Ureter (tissue), 1 donor: ENCODE measurements around the gene SRGAP2B. TPM values are rescaled to one million over a fixed set of nuclear protein-coding genes. Genes with fewer than 3 reads are reported as not detected.
"Not testable (repeated sequence)": the region's sequence is repeated elsewhere in the genome, so short reads cannot be mapped to it uniquely, and the experiment has no call there.

Source experiments
- DNase-seq: peaks from one replicate; pipeline ENCODE4 v3.0.0-alpha.2; 2020; ENCODE audit warnings: low spot score
- total RNA-seq: library from RNA; stranded (reverse); gene quantifications from one replicate; pipeline ENCODE4 v1.2.4, GENCODE V29; 2023
- donor health status: DM: yes; HTN: yes; CAD: no.

Gene SRGAP2B
- total RNA-seq, 1 donor from 2014 or later: 36.4 TPM

- DNase-seq: not testable (repeated sequence)
Measured at GRCh38 chr1:144947495-144947894, 147.6 kb downstream of the SRGAP2B start.

GRCh38 chr1:144946525-144947480 is 148.3 kb downstream of the SRGAP2B start:
- not testable (repeated sequence) for DNase-seq

DNA sequence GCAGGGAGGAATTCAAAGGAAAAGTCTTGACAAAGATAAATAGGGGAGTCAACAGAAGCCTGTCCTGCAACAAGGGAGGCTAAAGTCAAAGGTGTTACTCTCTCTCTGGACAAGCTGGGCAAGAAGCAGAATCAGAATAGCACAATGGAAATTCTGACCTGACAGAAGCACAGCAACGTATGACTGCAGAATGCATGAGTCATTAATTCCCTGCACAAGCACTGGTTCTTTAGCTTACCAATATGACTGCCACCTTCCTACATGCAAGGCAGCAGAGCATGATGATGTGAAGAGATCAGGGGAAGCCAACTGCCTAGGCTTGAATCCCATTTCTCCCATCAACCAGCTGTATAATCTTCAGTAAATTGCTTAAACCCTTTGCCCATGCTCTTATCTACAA is 153.4 kb downstream of the SRGAP2B start:
- not testable (repeated sequence) for DNase-seq

DNA sequence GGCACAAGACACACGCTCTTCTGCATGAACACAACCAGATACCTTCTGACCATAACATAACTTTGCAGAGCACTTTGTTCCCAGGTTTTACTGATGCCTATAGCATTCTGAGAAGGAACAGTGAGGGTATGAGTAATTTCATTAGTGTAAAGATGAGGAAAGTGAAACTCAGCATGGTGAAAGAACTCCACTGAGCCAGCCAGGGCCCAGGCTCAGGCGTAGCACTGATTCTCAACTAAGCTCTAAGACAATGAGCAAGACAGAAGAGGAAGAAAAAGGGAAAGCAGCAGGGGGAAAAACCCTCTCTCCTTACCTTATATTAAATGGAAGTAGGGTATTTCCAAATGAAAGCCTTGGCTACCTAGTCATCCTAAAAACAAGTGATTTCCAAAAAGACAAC is 155.1 kb downstream of the SRGAP2B start:
- not testable (repeated sequence) for DNase-seq

- not testable (repeated sequence) for DNase-seq
Measured at GRCh38 chr1:144938627-144939026, 156.5 kb downstream of the SRGAP2B start.

DNA sequence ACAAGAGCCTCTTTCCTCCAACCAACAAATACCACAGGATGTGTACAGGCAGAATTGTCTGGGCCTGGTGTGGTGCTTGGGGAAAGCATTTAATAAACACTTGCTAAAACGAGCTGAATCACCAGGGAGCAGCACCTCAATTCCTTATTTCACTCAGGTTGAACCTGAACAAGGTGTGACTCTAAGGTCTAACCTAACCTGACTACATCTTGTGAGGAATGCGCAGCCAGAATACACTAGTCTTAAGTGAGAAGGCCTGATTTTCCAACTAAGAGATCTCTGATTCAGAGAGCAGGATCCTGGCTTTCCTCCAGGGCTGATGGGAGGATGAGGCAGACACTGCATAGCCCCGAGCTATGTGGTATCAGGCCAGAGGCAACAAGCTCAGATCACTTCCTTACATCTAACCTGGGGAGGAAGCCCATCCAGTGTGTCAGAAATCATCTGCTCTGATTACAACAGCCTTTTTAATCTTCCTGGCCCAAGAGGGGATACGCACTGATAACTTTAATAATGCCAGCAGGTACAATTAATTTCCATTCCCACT is 158.9 kb downstream of the SRGAP2B start:
- DNase-seq: not testable (repeated sequence)

- DNase-seq: not testable (repeated sequence)
Measured at GRCh38 chr1:144935310-144935709, 159.8 kb downstream of the SRGAP2B start.

GRCh38 chr1:144933014-144933413 is 162.1 kb downstream of the SRGAP2B start:
- not testable (repeated sequence) for DNase-seq

DNA sequence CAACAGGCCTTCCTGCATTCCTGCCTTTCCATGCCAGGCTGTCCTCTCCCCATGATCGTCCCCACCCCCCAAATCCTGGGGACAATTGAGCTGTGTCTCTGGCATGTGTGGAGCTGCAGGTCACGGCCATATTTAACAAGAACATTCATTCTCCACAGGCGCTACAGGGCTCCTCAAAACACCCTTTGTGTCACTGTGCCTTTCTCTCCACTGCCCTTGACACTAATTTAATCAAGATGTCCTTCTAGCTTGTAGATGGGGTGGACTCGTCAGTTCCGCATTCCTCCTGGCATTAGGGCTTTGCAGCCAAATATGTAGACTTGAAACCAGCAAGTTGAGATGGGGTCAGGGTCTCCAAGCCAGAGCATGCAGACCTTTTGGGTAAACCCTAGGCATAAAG is 163.0 kb downstream of the SRGAP2B start:
- not testable (repeated sequence) for DNase-seq

DNA sequence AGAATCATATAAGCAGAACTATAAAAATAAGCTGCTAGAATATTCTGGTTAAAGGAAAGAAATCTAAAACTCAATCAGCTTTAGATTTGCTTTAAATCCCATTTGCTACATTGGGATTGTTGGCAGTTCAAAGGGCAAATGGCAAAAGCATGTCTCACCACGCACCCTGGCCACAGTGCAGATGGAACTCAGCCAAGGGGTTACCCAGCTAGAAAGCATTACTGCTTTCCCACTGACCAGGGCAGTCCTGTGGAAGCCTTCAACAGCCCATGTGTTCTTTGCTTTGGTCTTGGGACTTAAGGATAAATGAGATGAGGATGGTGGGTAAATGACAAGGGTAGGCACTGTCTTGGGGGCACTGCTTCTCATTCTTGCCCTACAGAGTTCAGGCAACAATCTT is 163.6 kb downstream of the SRGAP2B start:
- DNase-seq: not testable (repeated sequence)

- not testable (repeated sequence) for DNase-seq
Measured at GRCh38 chr1:144930085-144930777, 164.9 kb downstream of the SRGAP2B start.

DNA sequence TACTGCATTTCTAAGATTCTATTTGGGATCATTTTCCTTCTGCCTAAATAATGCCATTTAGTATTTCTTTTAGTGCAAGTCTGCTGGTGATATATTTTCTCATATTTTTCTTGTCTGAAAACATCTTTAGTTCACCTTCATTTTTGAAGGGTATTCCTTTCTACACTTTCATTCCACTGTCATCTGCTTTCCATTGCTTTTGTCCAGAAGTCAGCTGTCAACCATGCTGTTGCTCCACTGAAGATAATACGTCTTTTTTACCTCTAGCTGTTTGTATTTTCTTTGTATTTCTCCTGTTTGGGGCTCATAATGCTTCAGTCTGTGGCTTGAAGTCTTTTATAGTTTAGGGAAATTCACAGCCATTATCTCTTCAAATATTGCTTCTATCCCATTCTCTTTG is 167.8 kb downstream of the SRGAP2B start:
- DNase-seq: not testable (repeated sequence)

- DNase-seq: not testable (repeated sequence)
Measured at GRCh38 chr1:144923640-144924039, 171.5 kb downstream of the SRGAP2B start.

DNA sequence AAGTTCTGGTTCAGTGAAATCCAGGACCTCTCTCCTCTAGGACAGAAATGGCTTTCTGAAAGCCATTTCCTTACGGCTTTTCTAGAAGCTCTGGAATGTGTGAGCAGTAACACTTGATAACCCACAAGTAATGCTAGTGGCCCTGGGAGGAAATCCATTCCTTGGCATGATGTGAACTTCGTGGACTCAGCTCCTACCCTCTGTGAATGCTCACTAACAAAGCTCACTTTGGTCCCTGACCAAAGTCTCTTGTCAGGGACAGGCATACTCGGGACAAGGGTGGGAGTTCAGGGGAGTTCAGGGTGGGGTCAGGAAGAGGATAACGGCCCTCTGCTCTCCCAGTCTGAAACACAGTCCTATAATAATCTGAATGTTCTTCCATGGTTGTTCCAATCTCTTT is 172.3 kb downstream of the SRGAP2B start:
- DNase-seq: not testable (repeated sequence)

DNA sequence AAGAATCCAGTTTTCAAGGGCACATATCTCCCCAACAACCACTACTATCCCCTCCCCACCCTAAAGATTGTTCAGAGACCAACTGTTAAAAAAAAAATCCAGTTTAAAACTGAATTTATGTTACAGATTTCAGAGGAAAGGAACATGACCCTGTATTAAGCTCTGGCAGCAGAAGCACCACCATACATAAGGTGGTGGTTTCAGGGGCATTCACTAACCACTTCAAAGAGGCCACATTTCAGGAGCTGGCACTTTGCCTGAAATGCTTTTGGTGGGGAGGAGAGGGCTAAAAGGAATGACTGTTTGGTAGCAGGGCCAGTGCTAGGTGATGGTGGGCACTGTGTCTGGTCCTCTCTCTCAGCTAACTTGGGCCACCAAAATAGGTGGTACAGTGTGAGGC is 176.0 kb downstream of the SRGAP2B start:
- DNase-seq: not testable (repeated sequence)

DNA sequence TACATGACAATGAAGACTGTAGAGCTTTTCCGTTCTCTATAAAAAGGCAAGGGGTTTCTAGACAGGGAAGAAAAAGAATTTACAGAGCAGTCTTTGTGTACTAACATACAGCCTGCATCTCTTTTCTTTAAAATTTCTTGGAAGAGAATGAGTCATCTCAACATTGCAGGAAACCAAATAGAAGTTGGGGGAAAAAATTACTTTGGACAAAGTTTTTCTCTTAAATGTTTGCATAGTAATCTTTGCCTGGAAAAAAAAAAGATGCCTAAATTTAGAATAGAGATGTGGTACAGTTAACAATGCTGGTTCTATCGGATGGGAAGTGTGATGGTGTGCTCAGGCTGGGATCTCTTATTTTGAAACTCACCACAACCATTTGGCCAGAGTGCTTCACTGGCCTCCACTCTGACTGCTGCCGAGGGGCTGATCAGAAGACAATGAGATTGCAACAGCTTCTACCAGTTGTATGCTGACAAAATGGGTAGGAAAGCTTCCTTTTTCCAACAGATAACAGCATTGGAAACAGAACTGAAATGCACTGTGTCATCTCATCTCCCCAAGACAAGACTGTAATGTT is 177.0 kb downstream of the SRGAP2B start:
- not testable (repeated sequence) for DNase-seq

DNA sequence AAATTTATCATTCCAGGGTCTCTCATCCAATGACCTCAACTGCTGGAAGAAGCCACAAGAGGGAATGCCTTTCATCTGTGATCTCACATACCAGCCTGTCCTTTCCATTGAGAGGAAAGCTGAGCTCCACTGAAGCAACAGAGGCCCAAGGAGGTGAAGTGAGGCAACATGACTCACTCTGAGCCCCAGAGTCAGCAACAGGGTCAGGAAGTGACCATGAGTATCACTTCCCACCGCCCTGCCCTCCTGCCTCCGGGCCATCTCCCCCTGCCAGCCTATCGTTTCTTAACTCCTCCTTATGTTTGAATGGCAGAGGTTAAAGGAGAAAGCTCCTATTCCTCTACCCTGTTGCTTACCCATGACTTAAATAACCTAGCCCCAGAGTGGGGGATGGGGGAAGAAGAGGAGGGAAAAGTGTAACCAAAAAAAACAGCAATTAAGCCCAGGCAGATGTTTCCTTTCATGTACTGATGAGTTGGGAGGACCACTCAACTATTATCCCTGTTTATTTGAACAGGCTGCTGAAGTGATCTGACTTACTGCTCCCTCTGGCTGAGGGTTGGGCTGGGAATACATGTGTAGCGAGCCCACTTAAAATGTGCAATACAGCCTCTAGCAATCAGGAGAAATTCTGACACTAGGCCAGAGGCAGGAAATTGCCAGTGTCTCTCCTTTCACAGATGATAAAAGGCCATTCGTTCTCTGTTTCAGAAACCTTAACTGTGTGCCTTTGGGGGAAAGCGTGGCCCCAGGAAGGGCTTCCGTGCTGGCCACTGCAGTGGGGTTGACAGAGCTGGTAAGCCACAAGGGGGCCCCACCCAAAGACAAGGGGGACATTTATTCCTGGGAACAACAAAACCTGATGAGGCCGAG is 177.7 kb downstream of the SRGAP2B start:
- DNase-seq: not testable (repeated sequence)

GRCh38 chr1:144913977-144914734 is 181.0 kb downstream of the SRGAP2B start:
- not testable (repeated sequence) for DNase-seq

DNA sequence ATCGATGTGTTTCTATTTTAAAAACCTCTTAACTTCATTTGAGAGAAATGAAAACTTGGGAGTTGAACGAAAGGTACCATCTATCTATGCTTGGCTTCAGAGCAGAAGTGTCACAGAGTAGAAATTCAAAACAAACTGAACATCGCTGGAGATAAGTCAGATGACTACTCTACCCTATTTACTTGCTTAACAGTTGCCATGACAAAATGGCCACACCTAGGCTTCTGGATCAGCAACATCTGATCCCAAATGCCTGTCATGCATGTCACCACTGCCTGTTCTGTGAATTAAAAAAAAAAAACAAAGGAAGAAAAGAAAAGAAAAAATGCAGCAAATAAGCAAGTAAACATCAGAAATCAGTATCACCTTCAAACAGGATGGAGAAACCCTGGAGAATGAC is 181.7 kb downstream of the SRGAP2B start:
- DNase-seq: not testable (repeated sequence)

DNA sequence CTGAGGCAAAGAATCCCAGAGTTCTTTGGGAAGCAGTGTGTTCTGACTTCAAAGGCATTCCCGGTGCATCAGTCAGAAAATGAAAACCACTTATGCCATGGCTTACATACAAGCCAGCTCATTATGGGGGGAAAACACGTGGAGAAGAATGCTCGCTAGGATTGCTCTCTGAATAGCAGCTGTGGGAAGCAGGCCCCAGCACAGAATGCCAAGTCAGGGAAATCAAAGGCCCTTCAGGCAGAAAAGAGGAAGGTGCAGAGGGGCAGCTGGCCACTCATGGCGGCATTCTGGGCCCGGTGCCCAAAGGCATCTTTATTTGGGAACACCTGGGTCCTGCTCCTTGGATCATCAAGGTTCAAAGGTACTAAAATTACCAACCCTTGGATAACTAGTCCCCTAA is 184.4 kb downstream of the SRGAP2B start:
- DNase-seq: not testable (repeated sequence)
